HG03575 (cell line): Measurements from ENCODE around the gene PHOX2A.

Source experiments
- ATAC-seq: cut with Tn5 transposase; IDR thresholded peaks from one replicate; pipeline ENCODE4 v1.9.1; 2021; ENCODE audit not compliant: unreplicated experiment, insufficient number of reproducible peaks, low FRiP score; ENCODE audit errors: extremely low read depth

The PHOX2A gene

DNA sequence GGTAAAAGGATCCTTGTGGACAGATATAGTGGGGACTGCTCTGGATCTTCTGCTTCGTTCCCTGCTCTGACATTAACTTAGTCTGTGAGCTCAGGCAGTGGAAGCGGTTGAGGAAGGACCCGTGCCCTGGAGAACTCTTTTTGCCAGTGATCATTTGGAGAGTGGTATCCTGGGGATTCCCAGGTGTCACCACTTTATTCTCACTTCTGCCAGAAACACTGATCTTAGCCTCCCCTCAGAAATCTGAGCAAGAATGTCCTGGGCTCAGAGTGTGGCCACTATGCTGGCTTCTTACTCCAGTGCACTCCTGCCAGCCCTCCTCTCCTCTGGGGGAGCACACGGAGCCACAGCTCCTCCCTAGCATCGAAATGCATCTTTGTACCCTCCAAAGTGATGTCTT lies 7.6 kb upstream of the PHOX2A start:
- no peak for ATAC-seq

GRCh38 chr11:72250661-72251464 lies 6.9 kb upstream of the PHOX2A start:
- no peak for ATAC-seq

DNA sequence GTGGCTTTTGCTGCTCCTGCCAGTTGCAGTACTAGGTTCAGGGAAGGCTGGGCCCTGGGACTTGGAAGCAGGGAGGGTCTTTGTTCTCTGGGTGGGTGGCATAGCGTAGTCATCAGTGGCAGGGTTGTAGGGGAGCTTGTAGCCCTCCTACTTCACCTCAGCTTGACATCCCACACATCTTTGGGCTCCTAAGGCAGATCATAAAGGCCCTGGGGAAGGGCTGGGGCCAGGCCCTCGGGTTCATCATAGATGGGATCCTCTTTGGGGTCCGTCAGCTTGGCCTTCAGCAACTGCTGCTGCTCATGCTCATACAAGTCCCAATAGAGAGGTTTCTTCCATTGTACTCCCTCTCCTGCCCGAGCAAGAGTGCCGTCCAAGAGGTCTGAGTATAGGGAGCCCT lies 6.0 kb upstream of the PHOX2A start:
- no peak for ATAC-seq

DNA sequence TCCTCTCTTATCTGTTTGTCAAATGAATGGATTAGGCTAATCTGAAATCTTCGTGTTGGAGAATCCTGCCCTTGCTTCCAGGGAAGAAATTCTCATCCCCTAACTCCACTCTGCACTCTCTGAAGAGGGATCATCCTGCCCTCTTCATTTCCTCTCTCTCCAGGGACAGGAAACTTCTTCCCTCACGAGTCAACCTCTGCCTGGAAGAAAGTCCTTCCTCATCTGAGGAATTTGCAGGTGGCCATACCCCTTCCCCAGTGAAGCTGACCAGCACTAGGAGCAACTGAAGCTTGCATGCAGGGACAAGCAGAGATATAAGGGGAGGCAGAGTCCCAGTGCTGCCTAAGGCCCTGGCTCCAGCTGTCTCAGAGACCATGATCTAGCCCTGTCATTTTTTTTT lies 3.6 kb upstream of the PHOX2A start:
- no peak for ATAC-seq

GRCh38 chr11:72245263-72245816 lies 1.4 kb upstream of the PHOX2A start:
- no peak for ATAC-seq

- ATAC-seq: no peak
These were observed 636 bp upstream of the PHOX2A start for GRCh38 chr11:72244361-72245262.

- ATAC-seq: no peak
These were observed 560 bp downstream of the PHOX2A start for GRCh38 chr11:72243173-72244059.

- no peak for ATAC-seq
These were observed 1.8 kb downstream of the PHOX2A start for GRCh38 chr11:72242141-72242540.

DNA sequence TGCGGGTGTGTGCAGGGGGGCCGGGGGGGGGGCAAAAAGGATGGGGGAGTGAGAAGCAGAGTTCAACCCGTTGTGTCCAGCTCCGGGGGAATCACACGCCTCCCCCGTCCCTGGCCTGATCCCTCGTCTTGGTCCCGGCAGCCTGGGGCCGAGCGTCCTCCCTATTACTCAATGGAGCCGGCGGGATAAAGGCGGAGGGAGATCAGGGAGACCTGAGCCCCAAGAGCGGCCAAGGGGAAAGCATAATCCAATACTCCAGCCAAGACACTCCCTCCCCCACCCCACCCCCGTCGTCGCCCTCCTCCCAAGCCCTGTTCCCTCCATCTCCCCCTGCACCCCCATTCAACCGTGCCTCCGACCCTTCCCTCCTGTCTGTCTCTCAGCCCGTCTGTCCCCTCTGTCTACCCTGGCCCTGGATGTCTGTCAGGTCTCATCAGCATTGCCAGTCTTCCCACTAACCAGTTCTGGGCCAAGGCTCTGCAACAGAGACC lies 2.6 kb downstream of the PHOX2A start:
- ATAC-seq: no peak

DNA sequence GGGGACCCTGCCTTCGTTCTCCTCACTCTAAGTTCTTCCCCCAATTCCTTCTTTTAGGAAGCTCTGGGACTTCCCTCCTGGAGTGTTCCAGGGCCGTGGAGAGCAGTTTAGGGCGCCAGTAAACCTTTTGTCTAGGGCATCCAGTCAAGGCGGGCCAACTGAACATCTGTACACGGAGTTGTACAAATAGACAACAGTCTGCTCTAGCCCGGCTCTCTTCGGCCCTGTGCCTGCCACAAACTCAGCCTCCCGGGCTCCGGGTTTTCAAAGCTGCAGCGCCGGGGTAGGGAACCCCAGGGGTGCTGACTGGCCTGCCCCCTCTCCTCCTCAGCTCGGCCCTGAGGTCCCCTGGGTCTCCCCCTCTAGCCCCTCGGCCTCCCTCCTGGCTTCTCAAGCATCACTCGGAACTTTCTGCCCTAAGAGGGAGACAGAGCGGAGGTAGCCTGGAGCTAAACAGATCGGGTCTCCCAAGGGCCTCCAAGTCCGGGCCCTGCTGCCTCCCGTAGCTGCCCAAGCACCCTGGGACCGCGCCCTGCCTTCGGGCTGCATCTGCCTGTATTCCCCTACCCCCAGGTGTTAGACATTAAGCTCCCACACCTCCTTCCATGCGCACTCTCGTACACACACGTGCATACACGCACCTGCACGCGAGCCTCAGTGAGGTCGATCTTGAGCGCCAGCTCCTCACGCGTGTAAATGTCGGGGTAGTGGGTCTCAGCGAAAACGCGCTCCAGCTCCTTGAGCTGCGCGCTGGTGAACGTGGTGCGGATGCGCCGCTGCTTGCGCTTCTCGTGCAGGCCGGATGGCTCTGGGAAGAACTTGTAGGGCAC lies 3.3 kb downstream of the PHOX2A start:
- no peak for ATAC-seq

- no peak for ATAC-seq
These were observed 4.0 kb downstream of the PHOX2A start for GRCh38 chr11:72239849-72240460.

DNA sequence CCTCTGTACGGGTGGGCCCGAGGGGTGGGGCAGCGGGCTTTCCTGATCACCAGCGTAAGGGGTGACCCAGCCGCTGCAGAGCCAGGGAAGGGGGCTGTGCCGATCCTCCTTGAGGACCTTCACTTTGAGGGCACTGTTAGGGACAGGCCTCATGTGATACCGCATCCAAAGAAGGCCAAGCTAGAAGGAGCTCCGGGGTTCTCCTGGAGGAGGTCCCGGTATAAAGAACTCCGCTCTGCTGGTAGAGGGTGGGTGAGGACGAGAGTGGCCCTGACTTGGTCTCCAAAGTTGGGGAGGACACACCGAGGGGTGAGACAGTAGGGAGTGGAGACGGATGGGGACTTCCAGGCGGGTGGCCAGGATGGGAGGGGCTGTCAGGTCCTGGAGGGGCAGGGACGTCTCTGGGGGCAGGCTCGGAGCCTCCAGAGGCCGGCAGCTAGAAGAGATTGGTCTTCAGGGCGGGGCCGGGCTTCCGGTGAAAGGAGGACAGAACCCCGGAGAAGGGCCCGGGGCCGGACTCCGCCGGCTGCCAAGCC lies 4.6 kb downstream of the PHOX2A start:
- no peak for ATAC-seq

DNA sequence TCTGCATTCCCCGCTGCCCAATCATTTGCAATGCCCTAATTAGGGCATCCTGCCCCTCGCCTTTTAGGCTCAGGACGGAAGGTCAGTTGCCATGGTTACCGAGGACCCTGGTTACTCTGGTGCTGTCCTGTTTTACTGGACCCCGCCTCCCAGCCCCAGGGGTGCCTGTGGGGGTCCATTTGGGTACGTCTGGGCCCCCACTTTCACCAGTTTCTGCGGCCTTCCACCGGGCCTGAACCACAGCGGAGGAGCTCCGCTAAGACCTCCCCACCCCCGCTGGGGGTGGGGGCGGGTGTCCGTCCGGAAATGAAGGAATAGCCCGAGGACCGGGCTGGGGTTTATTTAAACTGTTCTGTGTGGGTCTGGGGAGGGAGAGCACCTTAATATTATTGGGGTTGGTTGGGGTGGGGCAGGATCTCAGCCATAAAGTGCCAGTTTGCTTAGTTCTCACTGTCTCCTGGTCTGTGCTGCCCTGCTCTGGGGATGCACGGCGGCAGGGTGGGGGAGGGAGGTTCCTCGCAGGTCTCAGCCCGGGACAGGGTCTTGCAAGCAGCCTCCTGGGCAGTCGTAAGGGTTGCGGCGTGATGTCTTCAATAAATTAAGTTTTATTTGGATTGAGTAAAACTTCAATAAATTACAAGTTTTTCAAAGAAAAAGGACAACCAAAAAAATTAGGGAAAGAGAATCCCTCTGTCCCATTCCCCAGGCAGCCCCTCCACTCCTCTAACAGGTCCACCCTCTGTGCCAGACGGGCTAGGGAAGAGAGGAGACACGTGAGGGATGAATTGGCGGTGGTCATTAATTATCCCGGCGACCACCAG lies 5.3 kb downstream of the PHOX2A start:
- no peak for ATAC-seq

GRCh38 chr11:72238040-72238450 lies 5.9 kb downstream of the PHOX2A start:
- ATAC-seq: no peak

DNA sequence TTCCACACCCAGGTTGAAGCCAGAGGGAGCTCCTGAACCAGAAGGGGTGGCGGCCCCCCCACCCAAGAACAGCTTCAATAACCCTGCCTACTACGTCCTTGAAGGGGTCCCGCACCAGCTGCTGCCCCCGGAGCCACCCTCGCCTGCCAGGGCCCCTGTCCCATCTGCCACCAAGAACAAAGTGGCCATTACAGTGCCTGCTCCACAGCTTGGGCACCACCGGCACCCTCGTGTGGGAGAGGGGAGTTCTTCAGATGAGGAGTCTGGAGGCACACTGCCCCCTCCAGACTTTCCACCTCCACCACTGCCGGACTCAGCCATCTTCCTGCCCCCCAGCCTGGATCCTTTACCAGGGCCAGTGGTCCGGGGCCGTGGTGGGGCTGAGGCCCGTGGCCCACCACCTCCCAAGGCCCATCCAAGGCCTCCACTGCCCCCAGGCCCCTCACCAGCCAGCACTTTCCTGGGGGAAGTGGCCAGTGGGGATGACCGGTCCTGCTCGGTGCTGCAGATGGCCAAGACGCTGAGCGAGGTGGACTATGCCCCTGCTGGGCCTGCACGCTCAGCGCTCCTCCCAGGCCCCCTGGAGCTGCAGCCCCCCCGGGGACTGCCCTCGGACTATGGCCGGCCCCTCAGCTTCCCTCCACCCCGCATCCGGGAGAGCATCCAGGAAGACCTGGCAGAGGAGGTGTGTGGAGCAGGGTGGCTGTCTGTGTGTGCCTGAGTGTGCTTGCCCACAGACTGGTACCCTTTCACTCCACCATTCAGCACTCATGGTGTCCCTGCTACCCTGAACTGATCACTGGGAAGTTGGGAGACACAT lies 6.7 kb downstream of the PHOX2A start:
- no peak for ATAC-seq

- ATAC-seq: no peak
These were observed 7.2 kb downstream of the PHOX2A start for GRCh38 chr11:72236774-72237111.
